Neural progenitor cell (in vitro differentiated cells): ENCODE results near the gene KCTD10.
A peak's percentile ranks its signal among the peaks of the same experiment; 100 is the strongest.

Experiments used
- CTCF ChIP-seq: fragments of 200-600 bp; sonication (generic); IDR thresholded peaks from 2 replicates; pipeline ENCODE4 v1.5.1; 2017; ENCODE audit warnings: antibody characterized with exemption, mild to moderate bottlenecking
- EZH2 ChIP-seq: fragments of 200-600 bp; sonication (generic); IDR thresholded peaks from 2 replicates; pipeline ENCODE4 v1.6.1; 2017; ENCODE audit warnings: antibody characterized with exemption, mild to moderate bottlenecking, moderate library complexity
- EZH2phosphoT487 ChIP-seq: fragments of 200-600 bp; sonication (generic); IDR thresholded peaks from 2 replicates; pipeline ENCODE4 v1.6.1; 2017; ENCODE audit warnings: antibody characterized with exemption

- TF ChIP-seq EZH2 (no peak), CTCF (no peak), EZH2phosphoT487 (peak; percentile 29)
Observed at GRCh38 chr12:109524466-109525278, 47.6 kb upstream of the KCTD10 start.
